ENCODE results near the gene ANTXR1. TPM values are rescaled to one million over a fixed set of nuclear protein-coding genes. Genes with fewer than 3 reads are reported as not detected.

Gene ANTXR1
- 12.8 to 35.9 TPM (median 20.4 TPM) in 3 replicates for polyA plus RNA-seq
- 5.0 TPM for polyA plus RNA-seq (2011; ENCODE audit: low read depth)
- polyA plus RNA-seq (2011; cell fraction: cytosol; rRNA removed) = 16.5 and 23.5 TPM in 2 replicates
- polyA plus RNA-seq (2011; cell fraction: nucleus; rRNA removed) = 40.8 and 42.4 TPM in 2 replicates
- 4.5 and 29.9 TPM in 2 replicates for polyA plus RNA-seq (2012; ENCODE audit: low replicate concordance)
- polyA minus RNA-seq = 15.6 to 52.7 TPM (median 24.5 TPM) in 3 replicates
- polyA minus RNA-seq (2011; cell fraction: cytosol; rRNA and poly(A)+ RNA removed) = 12.7 TPM
- polyA minus RNA-seq (2011; cell fraction: nucleus; rRNA and poly(A)+ RNA removed) = 24.1 and 52.0 TPM in 2 replicates

DNA sequence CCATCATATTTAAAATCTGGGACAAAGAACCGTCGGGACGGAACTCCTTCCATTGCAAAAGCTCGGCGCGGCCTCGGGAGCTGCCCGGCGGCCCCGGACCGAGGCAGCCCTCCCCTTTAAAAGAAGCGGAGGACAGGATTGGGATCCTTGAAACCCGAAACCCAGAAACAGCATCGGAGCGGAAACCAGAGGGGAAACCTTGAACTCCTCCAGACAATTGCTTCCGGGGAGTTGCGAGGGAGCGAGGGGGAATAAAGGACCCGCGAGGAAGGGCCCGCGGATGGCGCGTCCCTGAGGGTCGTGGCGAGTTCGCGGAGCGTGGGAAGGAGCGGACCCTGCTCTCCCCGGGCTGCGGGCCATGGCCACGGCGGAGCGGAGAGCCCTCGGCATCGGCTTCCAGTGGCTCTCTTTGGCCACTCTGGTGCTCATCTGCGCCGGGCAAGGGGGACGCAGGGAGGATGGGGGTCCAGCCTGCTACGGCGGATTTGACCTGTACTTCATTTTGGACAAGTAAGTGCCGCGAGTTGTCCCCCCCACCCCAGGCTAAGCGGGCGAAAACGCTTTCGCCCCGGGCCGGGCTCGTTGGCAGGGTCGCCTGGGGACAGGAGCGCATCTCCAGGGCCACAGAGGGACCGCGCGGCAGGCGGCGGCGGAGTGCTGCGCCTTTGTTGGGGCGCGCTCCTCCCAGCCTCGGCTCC, at the start of gene ANTXR1:
Gene ANTXR1 (plus strand): TSS at position 38 of the 698 bp plus-strand sequence. CDS start 321 bp downstream, at position 359.
- TF ChIP-seq EZH2 (IDR thresholded peaks at IDR 0.05; ENCODE audit: low read length) = no peak
- TF ChIP-seq, protein P1, sequence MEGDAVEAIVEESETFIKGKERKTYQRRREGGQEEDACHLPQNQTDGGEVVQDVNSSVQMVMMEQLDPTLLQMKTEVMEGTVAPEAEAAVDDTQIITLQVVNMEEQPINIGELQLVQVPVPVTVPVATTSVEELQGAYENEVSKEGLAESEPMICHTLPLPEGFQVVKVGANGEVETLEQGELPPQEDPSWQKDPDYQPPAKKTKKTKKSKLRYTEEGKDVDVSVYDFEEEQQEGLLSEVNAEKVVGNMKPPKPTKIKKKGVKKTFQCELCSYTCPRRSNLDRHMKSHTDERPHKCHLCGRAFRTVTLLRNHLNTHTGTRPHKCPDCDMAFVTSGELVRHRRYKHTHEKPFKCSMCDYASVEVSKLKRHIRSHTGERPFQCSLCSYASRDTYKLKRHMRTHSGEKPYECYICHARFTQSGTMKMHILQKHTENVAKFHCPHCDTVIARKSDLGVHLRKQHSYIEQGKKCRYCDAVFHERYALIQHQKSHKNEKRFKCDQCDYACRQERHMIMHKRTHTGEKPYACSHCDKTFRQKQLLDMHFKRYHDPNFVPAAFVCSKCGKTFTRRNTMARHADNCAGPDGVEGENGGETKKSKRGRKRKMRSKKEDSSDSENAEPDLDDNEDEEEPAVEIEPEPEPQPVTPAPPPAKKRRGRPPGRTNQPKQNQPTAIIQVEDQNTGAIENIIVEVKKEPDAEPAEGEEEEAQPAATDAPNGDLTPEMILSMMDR (optimal IDR thresholded peaks at IDR 0.05 in 1 of 3, IDR thresholded peaks at IDR 0.05 in 1 of 3, conservative IDR thresholded peaks at IDR 0.05 in 1 of 3; ENCODE audit: extremely low read depth in 1 of 3, insufficient read depth in 2 of 3, low read length in 3 of 3) = no peak
- no peaks in the 10 kb centered on the region for H3K27me3 ChIP-seq (ENCODE audit: control insufficient read depth, extremely low read depth, insufficient read depth, low read length)
- no peaks in the 10 kb centered on the region for H3K9me3 ChIP-seq (ENCODE audit: control insufficient read depth, low read depth, low read length)
- H2AFZ ChIP-seq (ENCODE audit: control insufficient read depth, low read length) = peak within 1 kb of the TSS; percentile 94
- peaks cover 28% of the 10 kb centered on the region for H3K4me1 ChIP-seq (ENCODE audit: control insufficient read depth, extremely low read depth, insufficient read depth, low read length)
- FAIRE-seq = no peak
- peaks cover 12% of the 10 kb centered on the region for H3K79me2 ChIP-seq (ENCODE audit: control insufficient read depth, insufficient read depth, low read length)
- H3K9ac ChIP-seq (ENCODE audit: control insufficient read depth, extremely low read depth, insufficient read depth, low read length) = peak within 1 kb of the TSS; percentile 80
- peak within 1 kb of the TSS; percentile 50 for H3K27ac ChIP-seq (ENCODE audit: control insufficient read depth, insufficient read depth, low read length)
- dilution Hi-C loops (cut with MboI; ENCODE audit: extremely low pct_ligation_motif_present, low sequenced_read_pairs) = no loop called here
- H3K36me3 ChIP-seq (ENCODE audit: control insufficient read depth in 2 of 2, extremely low read depth in 1 of 2, insufficient read depth in 2 of 2, low read length in 2 of 2) = no peaks in the 10 kb centered on the region
- peak within 1 kb of the TSS; percentile 67 to 91 (median 87) for H3K4me3 ChIP-seq (ENCODE audit: control insufficient read depth in 2 of 3, extremely low read depth in 1 of 3, insufficient read depth in 2 of 3, low read depth in 1 of 3, low read length in 3 of 3)
- no peaks in the 10 kb centered on the region for H3K9me1 ChIP-seq (ENCODE audit: control insufficient read depth, extremely low read depth, insufficient read depth, low read length)
- no peaks in the 10 kb centered on the region for H4K20me1 ChIP-seq (ENCODE audit: control insufficient read depth, extremely low read depth, insufficient read depth, low read length)
- peak within 1 kb of the TSS; percentile 98 for H3K4me2 ChIP-seq (ENCODE audit: control insufficient read depth, extremely low read depth, insufficient read depth, low read depth, low read length)
- DNase-seq (ENCODE audit: low read depth, low spot score) = no peak

DNA sequence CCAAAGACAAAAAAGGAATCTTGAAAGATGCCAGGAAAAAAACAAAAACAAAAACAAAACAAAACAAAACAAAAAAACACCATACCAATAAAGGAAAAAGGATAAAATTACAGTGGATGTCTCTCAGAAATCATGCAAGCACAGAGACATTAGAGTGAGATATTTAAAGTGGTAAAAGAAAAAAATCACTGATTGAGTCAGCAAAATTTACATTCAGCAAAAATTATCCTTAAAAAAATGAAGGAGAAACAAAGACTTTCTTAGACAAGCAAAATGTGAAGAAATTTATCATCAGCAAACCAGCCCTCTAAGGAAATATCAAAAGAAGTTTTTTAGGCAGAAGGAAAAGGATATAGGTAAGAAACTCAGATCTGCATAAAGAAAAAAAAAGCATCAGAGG, 48.7 kb upstream of the ANTXR1 start:
- no peak overlapping the region for H3K27ac ChIP-seq (ENCODE audit: control insufficient read depth, insufficient read depth, low read length)
- no peaks in the 10 kb centered on the region for H3K36me3 ChIP-seq (ENCODE audit: control insufficient read depth in 2 of 2, extremely low read depth in 1 of 2, insufficient read depth in 2 of 2, low read length in 2 of 2)
- no peaks in the 10 kb centered on the region for H3K79me2 ChIP-seq (ENCODE audit: control insufficient read depth, insufficient read depth, low read length)
- dilution Hi-C loops (cut with MboI; ENCODE audit: extremely low pct_ligation_motif_present, low sequenced_read_pairs) = no loop called here
- H3K27me3 ChIP-seq (ENCODE audit: control insufficient read depth, extremely low read depth, insufficient read depth, low read length) = no peaks in the 10 kb centered on the region
- H3K4me2 ChIP-seq (ENCODE audit: control insufficient read depth, extremely low read depth, insufficient read depth, low read depth, low read length) = no peak overlapping the region
- H4K20me1 ChIP-seq (ENCODE audit: control insufficient read depth, extremely low read depth, insufficient read depth, low read length) = no peaks in the 10 kb centered on the region
- no peak overlapping the region for H3K4me3 ChIP-seq (ENCODE audit: control insufficient read depth in 2 of 3, extremely low read depth in 1 of 3, insufficient read depth in 2 of 3, low read depth in 1 of 3, low read length in 3 of 3)
- H3K9me3 ChIP-seq (ENCODE audit: control insufficient read depth, low read depth, low read length) = no peaks in the 10 kb centered on the region
- no peak overlapping the region for H2AFZ ChIP-seq (ENCODE audit: control insufficient read depth, low read length)
- no peak for DNase-seq (ENCODE audit: low read depth, low spot score)
- H3K9ac ChIP-seq (ENCODE audit: control insufficient read depth, extremely low read depth, insufficient read depth, low read length) = no peak overlapping the region
- no peaks in the 10 kb centered on the region for H3K4me1 ChIP-seq (ENCODE audit: control insufficient read depth, extremely low read depth, insufficient read depth, low read length)
- FAIRE-seq = no peak
- H3K9me1 ChIP-seq (ENCODE audit: control insufficient read depth, extremely low read depth, insufficient read depth, low read length) = no peaks in the 10 kb centered on the region
- TF ChIP-seq, protein P1 (optimal IDR thresholded peaks at IDR 0.05 in 1 of 3, IDR thresholded peaks at IDR 0.05 in 1 of 3, conservative IDR thresholded peaks at IDR 0.05 in 1 of 3; ENCODE audit: extremely low read depth in 1 of 3, insufficient read depth in 2 of 3, low read length in 3 of 3) = no peak
- TF ChIP-seq EZH2 (IDR thresholded peaks at IDR 0.05; ENCODE audit: low read length) = no peak

All from keratinocyte (primary cell).